GM19452 (cell line): ENCODE results near the gene DOCK3.
"Not testable (repeated sequence)": the region's sequence is repeated elsewhere in the genome, so short reads cannot be mapped to it uniquely, and the experiment has no call there.

ENCODE experiments used
- ATAC-seq: cut with Tn5 transposase; IDR thresholded peaks from one replicate; pipeline ENCODE4 v1.9.1; 2021; ENCODE audit not compliant: unreplicated experiment

Gene DOCK3

GRCh38 chr3:50790894-50791293 is 116.2 kb downstream of the DOCK3 start:
- not testable (repeated sequence) for ATAC-seq

GRCh38 chr3:50792568-50792967 is 117.8 kb downstream of the DOCK3 start:
- ATAC-seq, result no peak

- ATAC-seq, result not testable (repeated sequence)
Measured at GRCh38 chr3:50803805-50804204, 129.1 kb downstream of the DOCK3 start.

GRCh38 chr3:50804376-50804775 is 129.6 kb downstream of the DOCK3 start:
- not testable (repeated sequence) for ATAC-seq

GRCh38 chr3:50805321-50805720 is 130.6 kb downstream of the DOCK3 start:
- ATAC-seq, result no peak

- ATAC-seq, result no peak
Measured at GRCh38 chr3:50806031-50806430, 131.3 kb downstream of the DOCK3 start.

- ATAC-seq, result no peak
Measured at GRCh38 chr3:50806806-50807205, 132.1 kb downstream of the DOCK3 start.

- no peak for ATAC-seq
Measured at GRCh38 chr3:50807266-50807665, 132.5 kb downstream of the DOCK3 start.

- ATAC-seq, result no peak
Measured at GRCh38 chr3:50811893-50812292, 137.2 kb downstream of the DOCK3 start.

GRCh38 chr3:50815844-50816243 is 141.1 kb downstream of the DOCK3 start:
- ATAC-seq, result no peak

GRCh38 chr3:50816894-50817293 is 142.2 kb downstream of the DOCK3 start:
- ATAC-seq, result no peak

- ATAC-seq, result no peak
Measured at GRCh38 chr3:50817756-50818529, 143.2 kb downstream of the DOCK3 start.

GRCh38 chr3:50819882-50820281 is 145.2 kb downstream of the DOCK3 start:
- no peak for ATAC-seq

GRCh38 chr3:50825841-50826240 is 151.1 kb downstream of the DOCK3 start:
- ATAC-seq, result no peak

GRCh38 chr3:50830451-50830850 is 155.7 kb downstream of the DOCK3 start:
- no peak for ATAC-seq

- not testable (repeated sequence) for ATAC-seq
Measured at GRCh38 chr3:50831009-50831408, 156.3 kb downstream of the DOCK3 start.

- no peak for ATAC-seq
Measured at GRCh38 chr3:50840983-50841489, 166.3 kb downstream of the DOCK3 start.

- no peak for ATAC-seq
Measured at GRCh38 chr3:50848308-50848707, 173.6 kb downstream of the DOCK3 start.

GRCh38 chr3:50850639-50851511 is 176.1 kb downstream of the DOCK3 start:
- no peak for ATAC-seq

- ATAC-seq, result no peak
Measured at GRCh38 chr3:50853936-50854335, 179.2 kb downstream of the DOCK3 start.

GRCh38 chr3:50862221-50862620 is 187.5 kb downstream of the DOCK3 start:
- no peak for ATAC-seq
